Superior temporal gyrus (tissue), 1 donor: ENCODE measurements around the gene SSH3.

Experiments used
- DNase-seq: peaks from one replicate; pipeline ENCODE4 v3.0.0-alpha.2; 2016; ENCODE audit errors: extremely low spot score

Gene SSH3

DNA sequence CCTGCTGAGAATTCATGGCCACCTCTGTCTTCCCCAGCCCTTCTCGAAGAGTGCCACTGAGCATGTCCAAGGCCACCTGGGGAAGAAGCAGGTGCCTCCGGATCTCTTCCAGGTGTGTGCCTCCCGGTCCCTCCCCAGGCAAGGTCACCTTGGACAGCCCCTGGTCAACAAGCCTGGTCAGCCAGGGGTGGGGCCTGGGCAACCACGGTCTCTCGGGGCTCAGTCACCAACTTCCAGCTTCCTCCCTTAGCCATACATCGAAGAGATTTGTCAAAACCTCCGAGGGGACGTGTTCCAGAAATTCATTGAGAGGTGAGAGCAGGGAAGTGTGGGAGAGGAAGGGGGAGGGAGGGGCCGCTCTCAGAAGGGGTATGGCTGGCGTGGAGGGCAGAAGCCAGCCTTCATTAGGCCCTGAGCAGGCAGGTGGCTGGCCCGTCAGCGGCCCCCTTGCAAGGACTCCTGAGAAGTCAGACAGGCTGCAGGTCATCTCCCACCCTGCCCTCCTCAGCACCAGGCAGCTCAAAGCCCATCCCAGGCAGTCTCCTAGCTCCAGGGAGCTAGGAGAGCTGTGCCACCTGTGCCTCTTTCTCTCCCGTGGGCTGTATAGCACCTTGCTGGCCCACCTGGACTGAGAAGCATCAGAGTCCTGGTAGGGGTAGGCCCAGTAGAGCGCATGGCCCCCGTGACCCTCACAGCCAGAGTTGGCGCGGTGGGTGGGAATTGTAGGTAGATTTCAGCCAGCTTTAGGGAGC lies 23.6 kb upstream of the SSH3 start:
- DNase-seq = no peak

GRCh38 chr11:67280341-67280787 lies 23.0 kb upstream of the SSH3 start:
- no peak for DNase-seq

- no peak for DNase-seq
These were observed 22.4 kb upstream of the SSH3 start for GRCh38 chr11:67280788-67281551.

- DNase-seq = no peak
These were observed 21.7 kb upstream of the SSH3 start for GRCh38 chr11:67281552-67282150.

DNA sequence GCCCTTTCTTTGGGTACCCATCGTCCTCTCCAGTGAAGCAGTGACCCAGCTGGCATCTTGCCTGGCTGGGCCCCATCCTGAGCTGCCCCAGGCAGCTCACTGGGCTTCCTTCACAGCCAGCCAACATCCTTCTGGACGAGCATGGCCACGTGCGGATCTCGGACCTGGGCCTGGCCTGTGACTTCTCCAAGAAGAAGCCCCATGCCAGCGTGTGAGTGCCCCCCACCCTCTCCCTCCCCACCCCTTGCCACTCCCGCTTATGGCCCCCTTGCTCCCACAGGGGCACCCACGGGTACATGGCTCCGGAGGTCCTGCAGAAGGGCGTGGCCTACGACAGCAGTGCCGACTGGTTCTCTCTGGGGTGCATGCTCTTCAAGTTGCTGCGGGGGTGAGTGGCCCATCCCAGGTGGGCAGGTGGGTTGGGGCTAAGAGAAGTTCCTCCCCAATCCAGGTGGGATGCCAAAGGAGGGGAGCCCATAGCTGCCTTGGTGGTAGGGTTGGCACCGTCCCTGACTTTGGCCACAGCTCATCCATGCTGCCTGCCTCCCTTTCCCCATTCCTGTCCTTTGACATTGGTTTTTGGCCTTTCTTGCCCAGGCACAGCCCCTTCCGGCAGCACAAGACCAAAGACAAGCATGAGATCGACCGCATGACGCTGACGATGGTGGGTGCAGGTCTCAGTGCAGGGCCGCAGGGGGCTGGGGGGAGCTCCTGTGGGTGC lies 21.0 kb upstream of the SSH3 start:
- no peak for DNase-seq

- DNase-seq = no peak
These were observed 20.4 kb upstream of the SSH3 start for GRCh38 chr11:67282876-67283371.

GRCh38 chr11:67283481-67283963 lies 19.8 kb upstream of the SSH3 start:
- DNase-seq = no peak

- no peak for DNase-seq
These were observed 18.4 kb upstream of the SSH3 start for GRCh38 chr11:67284811-67285540.

GRCh38 chr11:67285541-67286498 lies 17.5 kb upstream of the SSH3 start:
- no peak for DNase-seq

GRCh38 chr11:67286621-67287333 lies 16.6 kb upstream of the SSH3 start:
- no peak for DNase-seq

- no peak for DNase-seq
These were observed 15.8 kb upstream of the SSH3 start for GRCh38 chr11:67287355-67288197.

- DNase-seq = no peak
These were observed 15.2 kb upstream of the SSH3 start for GRCh38 chr11:67288198-67288451.

DNA sequence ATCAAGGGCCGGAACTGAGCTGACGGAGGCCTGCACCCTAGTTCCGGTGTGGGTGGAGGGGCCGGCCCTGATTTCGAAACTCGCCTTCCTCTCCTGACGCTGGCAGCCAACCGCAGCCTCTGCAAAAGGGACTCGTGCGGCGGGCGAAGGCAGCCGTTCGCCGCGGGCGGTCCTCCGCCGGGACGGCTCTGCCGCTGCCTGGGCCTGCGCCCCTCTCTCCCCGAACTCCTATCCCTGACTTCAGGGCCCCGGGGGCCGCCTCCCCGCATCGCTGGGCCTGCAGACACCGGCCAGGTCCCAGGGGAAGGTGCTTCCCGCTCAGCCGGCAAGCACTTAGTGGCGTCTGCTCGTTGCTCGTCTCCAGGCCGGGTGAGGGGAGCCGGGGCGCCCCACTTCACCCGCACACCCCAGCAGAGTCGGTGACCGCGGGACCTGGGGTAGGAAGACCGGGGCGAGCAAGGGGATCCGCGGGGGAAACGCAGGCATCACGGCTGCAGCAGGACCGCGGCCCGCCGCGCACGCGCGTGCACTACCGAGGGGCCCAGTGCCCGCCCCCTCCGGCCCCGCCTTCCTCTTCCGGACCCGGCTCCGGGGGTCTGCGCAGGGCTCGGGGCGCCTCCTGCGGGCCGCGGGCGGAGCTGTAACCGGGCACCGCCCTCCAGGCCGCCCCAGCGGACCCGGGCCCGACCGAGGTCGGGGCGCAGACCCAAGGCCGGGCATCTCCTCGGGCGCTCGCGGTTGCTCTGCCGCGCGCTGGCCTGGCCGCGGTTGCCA lies 14.7 kb upstream of the SSH3 start:
- peak; percentile 73 for DNase-seq

DNA sequence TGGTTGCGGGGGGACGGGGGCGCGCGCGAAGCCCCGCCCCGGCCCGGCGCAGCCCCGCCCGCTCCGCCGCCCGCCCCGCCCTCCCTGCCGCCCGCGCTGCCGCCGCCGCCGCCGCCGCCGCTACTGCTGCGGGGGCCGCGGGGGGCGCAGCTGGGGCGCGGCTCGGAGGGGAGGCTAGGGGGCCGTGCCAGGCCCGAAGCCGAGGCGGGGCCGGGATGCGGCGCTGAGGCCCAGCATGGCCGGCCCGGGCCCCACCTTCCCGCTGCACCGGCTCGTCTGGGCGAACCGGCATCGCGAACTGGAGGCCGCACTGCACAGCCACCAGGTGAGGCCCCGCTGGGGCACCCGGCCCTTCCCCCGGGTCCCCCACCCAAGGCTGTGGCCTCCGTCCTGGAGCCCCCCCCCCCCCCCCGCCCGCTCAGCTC lies 14.1 kb upstream of the SSH3 start, which contains the start of gene ANKRD13D:
ANKRD13D (plus strand) TSS at position 78 of the 425 bp plus-strand sequence; CDS start at position 236, 158 bp downstream.
- peak; percentile 59 for DNase-seq

- no peak for DNase-seq
These were observed 13.5 kb upstream of the SSH3 start for GRCh38 chr11:67289651-67290479.

DNA sequence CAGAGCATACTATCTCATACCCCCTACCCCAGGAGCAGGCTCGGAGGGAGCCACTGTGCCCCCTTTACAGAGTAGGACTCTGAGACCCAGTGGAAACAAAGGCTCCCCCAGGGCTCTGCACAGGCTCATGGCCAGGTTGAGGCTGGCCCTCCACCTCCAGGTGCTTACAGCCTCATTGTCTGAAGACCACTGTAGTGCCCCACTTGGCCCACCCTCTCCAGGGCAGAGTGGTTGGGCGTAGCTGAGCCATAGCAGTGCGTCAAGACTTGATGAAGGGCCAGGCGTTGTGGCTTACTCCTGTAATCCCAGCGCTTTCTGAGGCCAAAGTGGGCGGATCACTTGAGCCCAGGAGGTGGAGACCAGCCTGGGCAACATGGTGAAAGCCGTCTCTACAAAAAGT lies 12.5 kb upstream of the SSH3 start:
- DNase-seq = no peak
